Mucosa of stomach (tissue), 1 donor: ENCODE measurements around the gene VWCE.
"Not testable (repeated sequence)": the region's sequence is repeated elsewhere in the genome, so short reads cannot be mapped to it uniquely, and the experiment has no call there.

Experiments
- H3K27me3 ChIP-seq: one replicate; pipeline ENCODE4 v1.7.0; 2013; ENCODE audit warnings: mild to moderate bottlenecking, low read length; ENCODE audit not compliant: control insufficient read depth, insufficient read depth
- H3K36me3 ChIP-seq: one replicate; pipeline ENCODE4 v1.7.0; 2013; ENCODE audit warnings: low read length; ENCODE audit not compliant: control insufficient read depth, insufficient read depth
- H3K4me1 ChIP-seq: one replicate; pipeline ENCODE4 v1.7.0; 2013; ENCODE audit warnings: mild to moderate bottlenecking, low read length; ENCODE audit not compliant: control insufficient read depth, insufficient read depth
- H3K4me3 ChIP-seq: one replicate; pipeline ENCODE4 v1.7.0; 2013; ENCODE audit warnings: low read length
- H3K9ac ChIP-seq: one replicate; pipeline ENCODE4 v1.7.0; 2013; ENCODE audit warnings: mild to moderate bottlenecking, low read length, moderate library complexity
- H3K9me3 ChIP-seq: one replicate; pipeline ENCODE4 v1.7.0; 2013; ENCODE audit warnings: mild to moderate bottlenecking, low read length, moderate library complexity; ENCODE audit not compliant: control insufficient read depth
- donor health status: Pancreatic carcinoma.

The VWCE gene

GRCh38 chr11:61237130-61237529, 58.0 kb downstream of the VWCE start:
- H3K4me1 ChIP-seq, H3K27me3 ChIP-seq, H3K36me3 ChIP-seq, H3K9me3 ChIP-seq, H3K4me3 ChIP-seq, H3K9ac ChIP-seq: not testable (repeated sequence)

- not testable (repeated sequence) for H3K9ac ChIP-seq, H3K4me3 ChIP-seq, H3K9me3 ChIP-seq, H3K4me1 ChIP-seq, H3K27me3 ChIP-seq, H3K36me3 ChIP-seq
Observed at GRCh38 chr11:61232548-61233145, 62.5 kb downstream of the VWCE start.

- H3K4me1 ChIP-seq, H3K36me3 ChIP-seq, H3K4me3 ChIP-seq, H3K9me3 ChIP-seq, H3K27me3 ChIP-seq, H3K9ac ChIP-seq: not testable (repeated sequence)
Observed at GRCh38 chr11:61231585-61231984, 63.5 kb downstream of the VWCE start.

- H3K27me3 ChIP-seq, H3K36me3 ChIP-seq, H3K4me3 ChIP-seq, H3K4me1 ChIP-seq, H3K9me3 ChIP-seq, H3K9ac ChIP-seq: not testable (repeated sequence)
Observed at GRCh38 chr11:61231033-61231432, 64.1 kb downstream of the VWCE start.

GRCh38 chr11:61229458-61229857, 65.7 kb downstream of the VWCE start:
- H3K4me3 ChIP-seq, H3K9ac ChIP-seq, H3K36me3 ChIP-seq, H3K9me3 ChIP-seq, H3K4me1 ChIP-seq, H3K27me3 ChIP-seq: not testable (repeated sequence)

GRCh38 chr11:61226457-61227137, 68.5 kb downstream of the VWCE start:
- H3K4me3 ChIP-seq, H3K27me3 ChIP-seq, H3K4me1 ChIP-seq, H3K9ac ChIP-seq, H3K9me3 ChIP-seq, H3K36me3 ChIP-seq: not testable (repeated sequence)

- not testable (repeated sequence) for H3K36me3 ChIP-seq, H3K4me3 ChIP-seq, H3K27me3 ChIP-seq, H3K4me1 ChIP-seq, H3K9me3 ChIP-seq, H3K9ac ChIP-seq
Observed at GRCh38 chr11:61222692-61223091, 72.4 kb downstream of the VWCE start.

- not testable (repeated sequence) for H3K36me3 ChIP-seq, H3K4me3 ChIP-seq, H3K27me3 ChIP-seq, H3K9ac ChIP-seq, H3K9me3 ChIP-seq, H3K4me1 ChIP-seq
Observed at GRCh38 chr11:61222047-61222446, 73.1 kb downstream of the VWCE start, which contains the start of gene PGA4. Gene PGA4, plus strand, starts transcription at chr11:61222347. Its CDS starts 54 bp downstream, at chr11:61222401.

GRCh38 chr11:61219016-61219415, 76.1 kb downstream of the VWCE start:
- H3K4me3 ChIP-seq, H3K9ac ChIP-seq, H3K9me3 ChIP-seq, H3K27me3 ChIP-seq, H3K4me1 ChIP-seq, H3K36me3 ChIP-seq: not testable (repeated sequence)

- H3K9ac ChIP-seq, H3K27me3 ChIP-seq, H3K4me1 ChIP-seq, H3K4me3 ChIP-seq, H3K9me3 ChIP-seq, H3K36me3 ChIP-seq: not testable (repeated sequence)
Observed at GRCh38 chr11:61218306-61218705, 76.8 kb downstream of the VWCE start.

GRCh38 chr11:61213711-61214324, 81.3 kb downstream of the VWCE start:
- not testable (repeated sequence) for H3K9me3 ChIP-seq, H3K4me1 ChIP-seq, H3K9ac ChIP-seq, H3K4me3 ChIP-seq, H3K27me3 ChIP-seq, H3K36me3 ChIP-seq

- H3K36me3 ChIP-seq, H3K4me1 ChIP-seq, H3K4me3 ChIP-seq, H3K9ac ChIP-seq, H3K9me3 ChIP-seq, H3K27me3 ChIP-seq: not testable (repeated sequence)
Observed at GRCh38 chr11:61212202-61212601, 82.9 kb downstream of the VWCE start.
